A549 (cell line): ENCODE data around the gene CDH5. TPM values are rescaled to one million over a fixed set of nuclear protein-coding genes. Genes with fewer than 3 reads are reported as not detected.

ENCODE experiments used
- ATAC-seq, 2 experiments: fragments of 200-7000 bp in 1 of 2; fragments of >200 bp in 1 of 2; cut with Nextera tagmentation in 1 of 2; cut with Tn5 transposase in 1 of 2; 3 replicates each; pipeline versions ENCODE4 v1.8.0 to v1.9.1; 2018 to 2020; ENCODE audit warnings: mild to moderate bottlenecking in 1 of 2, moderate library complexity in 1 of 2
- CTCF ChIA-PET: fragments of 300-600 bp; sonication (Branson Sonifier 250); formaldehyde crosslinking; extraction: SDS; loops from one replicate; lab custom pipeline; 2021; ENCODE audit warnings: antibody characterized with exemption, inconsistent platforms; lab: Yijun Ruan, JAX
- POLR2A ChIA-PET: fragments of 350-600 bp; formaldehyde crosslinking; extraction: SDS; loops from one replicate; lab custom pipeline; 2021; ENCODE audit warnings: antibody characterized with exemption, inconsistent platforms; lab: Yijun Ruan, JAX
- DNase-seq, 2 experiments: peaks; one replicate each; pipeline versions ENCODE4 v3.0.0 to v3.0.0-alpha.2; 2011 to 2016; ENCODE audit warnings: low read depth in 1 of 2, low spot score in 1 of 2
- FAIRE-seq: peaks from 2 replicates; lab custom pipeline; 2011; peaks lifted over from hg19 to GRCh38; lab: Jason Lieb, UNC
- H3K27ac ChIP-seq, 2 experiments: fragments of >200 bp; sonication (Bioruptor Twin); formaldehyde crosslinking; 3 replicates each; pipeline ENCODE4 v1.5.1; 2016 to 2017
- H3K4me1 ChIP-seq: fragments of >200 bp; sonication (Bioruptor Twin); formaldehyde crosslinking; 3 replicates; pipeline ENCODE4 v1.6.1; 2016
- H3K4me2 ChIP-seq: fragments of >200 bp; sonication (Bioruptor Twin); formaldehyde crosslinking; 3 replicates; pipeline ENCODE4 v1.6.1; 2016
- H3K4me3 ChIP-seq: fragments of >200 bp; sonication (Bioruptor Twin); formaldehyde crosslinking; 3 replicates; pipeline ENCODE4 v1.5.1; 2016
- H3K9me3 ChIP-seq: fragments of >200 bp; sonication (Bioruptor Twin); formaldehyde crosslinking; 3 replicates; pipeline ENCODE4 v1.6.1; 2016
- BCL3 ChIP-seq: fragments of >200 bp; sonication (Bioruptor Twin); formaldehyde crosslinking; IDR thresholded peaks from 3 replicates; pipeline ENCODE4 v1.6.1; 2016
- CEBPB ChIP-seq, 2 experiments: fragments of >200 bp in 1 of 2; sonication (Bioruptor Twin) in 1 of 2; formaldehyde crosslinking in 1 of 2; IDR thresholded peaks; 2 replicates each; pipeline ENCODE4 v1.6.1; 2012 to 2016
- CHD4 ChIP-seq: fragments of 200-600 bp; sonication (generic); IDR thresholded peaks from 2 replicates; pipeline ENCODE4 v1.6.1; 2016; ENCODE audit warnings: antibody characterized with exemption, mild to moderate bottlenecking, borderline replicate concordance
- CTCF ChIP-seq: fragments of >200 bp; sonication (Bioruptor Twin); formaldehyde crosslinking; IDR thresholded peaks from 3 replicates; pipeline ENCODE4 v1.5.1; 2016
- E2F6 ChIP-seq: IDR thresholded peaks from 2 replicates; pipeline ENCODE4 v1.6.1; 2012; ENCODE audit warnings: low read depth, borderline replicate concordance
- FOSL2 ChIP-seq, 2 experiments: fragments of 450-650 bp in 1 of 2; fragments of >200 bp in 1 of 2; sonication (Bioruptor Twin) in 1 of 2; formaldehyde crosslinking; IDR thresholded peaks; 2 replicates each; pipeline versions ENCODE4 v1.5.0 to v1.6.1; 2016 to 2020; ENCODE audit warnings: mild to moderate bottlenecking in 1 of 2, moderate library complexity in 1 of 2
- FOXS1 ChIP-seq: fragments of 250-450 bp; sonication (Bioruptor Pico); IDR thresholded peaks from 2 replicates; pipeline ENCODE4 v1.5.0; 2020; ENCODE audit warnings: mild to moderate bottlenecking, moderate library complexity
- HES2 ChIP-seq: fragments of >200 bp; sonication (Bioruptor Twin); formaldehyde crosslinking; IDR thresholded peaks from 2 replicates; pipeline ENCODE4 v1.6.1; 2016
- JUN ChIP-seq, 2 experiments: fragments of >200 bp; sonication (Bioruptor Twin); formaldehyde crosslinking; IDR thresholded peaks; 2 replicates in 1 of 2; 3 replicates in 1 of 2; pipeline ENCODE4 v1.6.1; 2016 to 2017
- KDM1A ChIP-seq: fragments of 200-600 bp; sonication (generic); IDR thresholded peaks from 2 replicates; pipeline ENCODE4 v1.6.1; 2016; ENCODE audit warnings: low read depth, mild to moderate bottlenecking
- MAFK ChIP-seq: fragments of 450-650 bp; IDR thresholded peaks from 2 replicates; pipeline ENCODE4 v1.6.1; 2014; ENCODE audit not compliant: partially characterized antibody
- MAX ChIP-seq: IDR thresholded peaks from 2 replicates; pipeline ENCODE4 v1.6.1; 2012
- MYC ChIP-seq: IDR thresholded peaks from 2 replicates; pipeline ENCODE4 v1.6.1; 2012; ENCODE audit warnings: mild to moderate bottlenecking, inconsistent platforms, low read length, improper control_type of control experiment, borderline replicate concordance
- NPAS2 ChIP-seq: fragments of 250-450 bp; sonication (Bioruptor Pico); IDR thresholded peaks from 2 replicates; pipeline ENCODE4 v1.8.0; 2022; ENCODE audit warnings: mild to moderate bottlenecking, moderate library complexity, borderline replicate concordance
- NR3C1 ChIP-seq: fragments of >200 bp; sonication (Bioruptor Twin); formaldehyde crosslinking; IDR thresholded peaks from 3 replicates; pipeline ENCODE4 v1.6.1; 2017
- PBX3 ChIP-seq: IDR thresholded peaks from 2 replicates; pipeline ENCODE4 v1.6.1; 2012
- RAD21 ChIP-seq, 2 experiments: fragments of >200 bp in 1 of 2; sonication (Bioruptor Twin) in 1 of 2; formaldehyde crosslinking in 1 of 2; IDR thresholded peaks in 1 of 2; conservative IDR thresholded peaks in 1 of 2; 2 replicates in 1 of 2; 3 replicates in 1 of 2; pipeline ENCODE4 v1.6.1; 2012 to 2018; ENCODE audit warnings: inconsistent platforms in 1 of 2
- REST ChIP-seq: fragments of 200-600 bp; sonication (generic); IDR thresholded peaks from 2 replicates; pipeline ENCODE4 v1.6.1; 2016; ENCODE audit warnings: antibody characterized with exemption, mild to moderate bottlenecking, moderate library complexity
- RNF2 ChIP-seq: fragments of 200-600 bp; sonication (generic); IDR thresholded peaks from 2 replicates; pipeline ENCODE4 v1.6.1; 2016; ENCODE audit warnings: low read depth, mild to moderate bottlenecking, antibody characterized with exemption, moderate library complexity, borderline replicate concordance
- TP53 ChIP-seq: fragments of 250-450 bp; sonication (Bioruptor Pico); IDR thresholded peaks from 2 replicates; pipeline ENCODE4 v1.5.0; 2021; ENCODE audit warnings: mild to moderate bottlenecking, moderate library complexity
- ZC3H11A ChIP-seq: fragments of 450-650 bp; IDR thresholded peaks from 2 replicates; pipeline ENCODE4 v1.6.1; 2014; ENCODE audit warnings: antibody characterized with exemption, mild to moderate bottlenecking
- ZFP36 ChIP-seq: fragments of 450-650 bp; IDR thresholded peaks from 2 replicates; pipeline ENCODE4 v1.6.1; 2014; ENCODE audit warnings: borderline replicate concordance; ENCODE audit not compliant: partially characterized antibody
- ZSCAN20 ChIP-seq: fragments of 250-450 bp; sonication (Bioruptor Pico); IDR thresholded peaks from 2 replicates; pipeline ENCODE4 v1.8.0; 2022; ENCODE audit warnings: mild to moderate bottlenecking, moderate library complexity
- WGBS: methylation state at CpG from one replicate; pipeline ENCODE4 v1.1.6; 2017; ENCODE audit errors: missing lambda C conversion rate; 5-methylcytosine and 5-hydroxymethylcytosine counted together
- polyA plus RNA-seq, 4 experiments: library from polyadenylated mRNA; depleted of rRNA in 3 of 4; stranded (reverse); fragments of >200 nt; fragmentation: RNase III in 1 of 4; extraction: RNeasy Plus Mini Kit Qiagen cat#74134 plus additional on column Dnase treatment in 1 of 4; gene quantifications; 2 replicates in 3 of 4; 3 replicates in 1 of 4; pipeline ENCODE4 v1.2.3, GENCODE V29; 2011 to 2017

Gene CDH5
- polyA plus RNA-seq, 2 of the 4 experiments (the other 2 are of a cell fraction) = 0.01 TPM; not detected in 1

GRCh38 chr16:66427871-66428681 lies 61.6 kb downstream of the CDH5 start:
- peak overlapping the region; percentile 88 for H3K4me3 ChIP-seq
- 84% methylated on average over 39 of the region's 40 CpGs for WGBS
- FAIRE-seq = no peak

GRCh38 chr16:66428682-66429251 lies 62.3 kb downstream of the CDH5 start:
- Histone ChIP-seq H3K9me3 (no peaks in the 10 kb centered on the region), H3K4me3 (no peak overlapping the region), H3K4me1 (peaks cover 13% of the 10 kb centered on the region), H3K4me2 (no peak overlapping the region), H3K27ac (no peak overlapping the region)
- WGBS = 76% methylated on average over 10 of the region's 11 CpGs
- no peak for FAIRE-seq
- ATAC-seq = peak; percentile 12 to 40; a peak in 3 of 6 replicates
- ChIA-PET CTCF (interaction anchor here (0.8 to 1.6 kb wide), 5 partner anchors 11 to 87 kb away, joined by 3 to 5 read pairs (median 3); no protein-coding TSS in a partner anchor), POLR2A (no interaction called here)
- no peak for DNase-seq
- no peak for TF ChIP-seq ZFP36
- TF ChIP-seq ZC3H11A = no peak
- no peak for TF ChIP-seq RNF2
- no peak for TF ChIP-seq MYC
- TF ChIP-seq CEBPB (IDR thresholded peaks at IDR 0.05) = no peak
- no peak for TF ChIP-seq JUN (IDR thresholded peaks at IDR 0.05)
- no peak for TF ChIP-seq FOXS1 (CRISPR knock-in tag)
- TF ChIP-seq REST = no peak
- TF ChIP-seq PBX3 = no peak
- TF ChIP-seq NR3C1 = no peak
- TF ChIP-seq BCL3 = no peak
- TF ChIP-seq NPAS2 = no peak
- TF ChIP-seq CTCF = no peak
- no peak for TF ChIP-seq RAD21 (conservative IDR thresholded peaks at IDR 0.05 in 1 of 2, IDR thresholded peaks at IDR 0.05 in 1 of 2)
- TF ChIP-seq HES2 = no peak
- no peak for TF ChIP-seq FOSL2 (IDR thresholded peaks at IDR 0.05)
- TF ChIP-seq FOSL2 (CRISPR knock-in tag; IDR thresholded peaks at IDR 0.05) = no peak
- TF ChIP-seq E2F6 = no peak
- no peak for TF ChIP-seq CHD4
- no peak for TF ChIP-seq ZSCAN20

More at GRCh38 chr16:66427871-66428681, 61.6 kb downstream of the CDH5 start:
- H3K4me2 ChIP-seq = peak overlapping the region; percentile 100
- H3K4me1 ChIP-seq = peaks cover 6% of the 10 kb centered on the region
- TF ChIP-seq NPAS2 (no peak), TP53 (no peak), MAFK (no peak), MAX (no peak), KDM1A (no peak)
- H3K9me3 ChIP-seq = no peaks in the 10 kb centered on the region
- POLR2A ChIA-PET = no interaction called here
- CTCF ChIA-PET = interaction anchor here (0.9 to 1.6 kb wide), 5 partner anchors 12 to 71 kb away, joined by 3 to 4 read pairs (median 4); no protein-coding TSS in a partner anchor
- DNase-seq (no peak), ATAC-seq (peak in 1 of 2 experiments; percentile 12; a peak in 3 of 6 replicates)
- H3K27ac ChIP-seq = peak overlapping the region; percentile 85 to 93; a peak in 4 of 6 replicates
